ENCODE results near the gene DNAH17. TPM values are rescaled to one million over a fixed set of nuclear protein-coding genes. Genes with fewer than 3 reads are reported as not detected.

The DNAH17 gene
- total RNA-seq, 2 donors from 2014 or later = 0.13 to 0.64 TPM

- TF ChIP-seq, protein P1, sequence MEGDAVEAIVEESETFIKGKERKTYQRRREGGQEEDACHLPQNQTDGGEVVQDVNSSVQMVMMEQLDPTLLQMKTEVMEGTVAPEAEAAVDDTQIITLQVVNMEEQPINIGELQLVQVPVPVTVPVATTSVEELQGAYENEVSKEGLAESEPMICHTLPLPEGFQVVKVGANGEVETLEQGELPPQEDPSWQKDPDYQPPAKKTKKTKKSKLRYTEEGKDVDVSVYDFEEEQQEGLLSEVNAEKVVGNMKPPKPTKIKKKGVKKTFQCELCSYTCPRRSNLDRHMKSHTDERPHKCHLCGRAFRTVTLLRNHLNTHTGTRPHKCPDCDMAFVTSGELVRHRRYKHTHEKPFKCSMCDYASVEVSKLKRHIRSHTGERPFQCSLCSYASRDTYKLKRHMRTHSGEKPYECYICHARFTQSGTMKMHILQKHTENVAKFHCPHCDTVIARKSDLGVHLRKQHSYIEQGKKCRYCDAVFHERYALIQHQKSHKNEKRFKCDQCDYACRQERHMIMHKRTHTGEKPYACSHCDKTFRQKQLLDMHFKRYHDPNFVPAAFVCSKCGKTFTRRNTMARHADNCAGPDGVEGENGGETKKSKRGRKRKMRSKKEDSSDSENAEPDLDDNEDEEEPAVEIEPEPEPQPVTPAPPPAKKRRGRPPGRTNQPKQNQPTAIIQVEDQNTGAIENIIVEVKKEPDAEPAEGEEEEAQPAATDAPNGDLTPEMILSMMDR (conservative IDR thresholded peaks at IDR 0.05) = no peak
- H3K9me3 ChIP-seq (ENCODE audit: control insufficient read depth, low read length) = no peaks in the 10 kb centered on the region
- no peak overlapping the region for H3K27ac ChIP-seq (ENCODE audit: low read depth, low read length)
- 11 to 16% methylated on average over 5 to 7 of the region's 7 CpGs for WGBS, 2 experiments (ENCODE audit: insufficient coverage in 1 of 2, insufficient read length in 1 of 2)
- no peaks in the 10 kb centered on the region for H3K27me3 ChIP-seq (ENCODE audit: control insufficient read depth, insufficient read depth, low read length, poor library complexity, severe bottlenecking)
- no peak for DNase-seq
- Mint-ChIP-seq H3K36me3 (ENCODE audit: low read depth) (peaks cover 13% of the 10 kb centered on the region), H3K4me3 (peak overlapping the region; percentile 91), H3K27me3 (ENCODE audit: insufficient read depth) (no peaks in the 10 kb centered on the region), H3K27ac (peak overlapping the region; percentile 97), H3K9me3 (no peaks in the 10 kb centered on the region), H3K4me1 (peaks cover 67% of the 10 kb centered on the region)
- H3K9ac ChIP-seq (ENCODE audit: extremely low read depth, low read length, poor library complexity, severe bottlenecking) = peak overlapping the region; percentile 88
- peaks cover 7% of the 10 kb centered on the region for H3K36me3 ChIP-seq (ENCODE audit: control insufficient read depth, insufficient read depth, low read length)
- H3K4me3 ChIP-seq (ENCODE audit: low read length) = peak overlapping the region; percentile 94
- H3K4me1 ChIP-seq (ENCODE audit: control insufficient read depth, insufficient read depth, low read length) = peaks cover 27% of the 10 kb centered on the region
Measured at GRCh38 chr17:78379131-78379491, 198.1 kb downstream of the DNAH17 start.

DNA sequence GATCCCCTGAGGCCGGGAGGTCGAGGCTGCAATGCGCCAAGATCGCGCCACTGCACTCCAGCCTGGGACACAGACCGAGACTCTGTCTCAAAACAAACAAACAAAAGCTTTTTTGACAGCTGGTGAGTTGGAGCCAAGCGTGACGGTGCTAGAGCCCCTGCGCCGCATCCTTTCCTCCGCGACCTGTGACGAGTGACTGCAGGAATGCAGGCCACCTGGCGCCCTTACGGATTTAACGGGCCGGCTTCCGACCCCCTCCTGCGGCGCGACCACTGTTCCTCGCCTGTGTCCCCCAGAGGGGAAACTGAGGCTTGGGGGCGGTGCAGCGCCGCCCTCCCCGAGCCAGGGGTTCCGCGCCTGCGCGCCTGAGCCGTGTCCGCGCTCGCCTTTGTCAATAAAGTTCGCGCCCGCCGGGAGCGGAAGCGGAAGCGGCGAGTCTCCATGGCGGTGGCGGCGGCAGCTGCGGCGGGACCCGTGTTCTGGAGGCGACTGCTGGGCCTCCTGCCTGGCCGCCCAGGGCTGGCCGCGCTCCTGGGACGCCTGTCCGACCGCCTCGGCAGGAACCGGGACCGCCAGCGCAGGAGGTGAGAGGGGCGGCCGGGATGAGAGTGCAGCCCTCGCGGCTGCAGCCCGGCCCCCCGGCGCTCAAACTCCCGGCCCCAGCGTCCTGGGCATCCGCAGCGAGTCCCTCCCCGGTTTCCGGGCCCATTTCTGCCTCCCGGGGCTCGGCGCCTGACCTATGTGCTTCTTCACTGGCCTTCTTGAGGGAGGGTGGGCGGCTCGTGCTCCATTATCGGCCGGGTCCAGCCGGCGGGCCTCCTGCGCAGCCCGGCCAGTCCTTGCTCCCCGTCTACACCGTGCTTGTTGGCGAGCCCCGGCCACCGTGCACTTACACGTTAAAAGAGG, 198.7 kb downstream of the DNAH17 start, which contains the start of gene PGS1:
Gene PGS1 (plus strand): TSS at position 425 of the 906 bp plus-strand sequence. CDS start 17 bp downstream, at position 442.
- Histone ChIP-seq H3K9ac (ENCODE audit: extremely low read depth, low read length, poor library complexity, severe bottlenecking) (peak within 1 kb of the TSS; percentile 88), H3K4me3 (ENCODE audit: low read length) (peak within 1 kb of the TSS; percentile 94), H3K27me3 (ENCODE audit: control insufficient read depth, insufficient read depth, low read length, poor library complexity, severe bottlenecking) (no peaks in the 10 kb centered on the region), H3K27ac (ENCODE audit: low read depth, low read length) (peak within 1 kb of the TSS; percentile 38), H3K9me3 (ENCODE audit: control insufficient read depth, low read length) (no peaks in the 10 kb centered on the region), H3K36me3 (ENCODE audit: control insufficient read depth, insufficient read depth, low read length) (peaks cover 7% of the 10 kb centered on the region), H3K4me1 (ENCODE audit: control insufficient read depth, insufficient read depth, low read length) (peaks cover 30% of the 10 kb centered on the region)
- Mint-ChIP-seq H3K4me3 (peak within 1 kb of the TSS; percentile 91), H3K27ac (peak within 1 kb of the TSS; percentile 97), H3K9me3 (no peaks in the 10 kb centered on the region), H3K36me3 (ENCODE audit: low read depth) (peaks cover 9% of the 10 kb centered on the region), H3K27me3 (ENCODE audit: insufficient read depth) (no peaks in the 10 kb centered on the region), H3K4me1 (peaks cover 63% of the 10 kb centered on the region)
- DNase-seq = peak; percentile 94
- 11 to 17% methylated on average over 54 to 89 of the region's 89 CpGs for WGBS, 2 experiments (ENCODE audit: insufficient coverage in 1 of 2, insufficient read length in 1 of 2)
- TF ChIP-seq, protein P1 (conservative IDR thresholded peaks at IDR 0.05) = no peak

DNA sequence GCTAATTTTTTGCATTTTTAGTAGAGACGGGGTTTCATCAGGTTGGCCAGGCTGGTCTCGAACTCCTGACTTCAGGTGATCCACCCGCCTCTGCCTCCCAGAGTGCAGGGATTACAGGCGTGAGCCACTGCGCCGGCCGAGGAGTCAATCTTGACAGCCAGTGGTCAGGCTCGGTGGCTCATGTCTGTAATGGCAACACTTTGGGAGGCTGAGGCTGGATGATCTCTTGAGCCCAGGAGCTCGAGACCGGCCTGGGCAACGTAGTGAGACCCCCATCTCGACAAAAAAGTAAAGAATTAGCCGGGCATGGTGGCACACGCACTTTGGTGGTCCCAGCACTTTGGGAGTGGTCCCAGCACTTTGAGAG, 199.4 kb downstream of the DNAH17 start:
- peak overlapping the region; percentile 63 for H3K27ac Mint-ChIP-seq
- Histone ChIP-seq H3K27me3 (ENCODE audit: control insufficient read depth, insufficient read depth, low read length, poor library complexity, severe bottlenecking) (no peaks in the 10 kb centered on the region), H3K4me1 (ENCODE audit: control insufficient read depth, insufficient read depth, low read length) (peaks cover 30% of the 10 kb centered on the region), H3K4me3 (ENCODE audit: low read length) (peak overlapping the region; percentile 94), H3K27ac (ENCODE audit: low read depth, low read length) (no peak overlapping the region), H3K9ac (ENCODE audit: extremely low read depth, low read length, poor library complexity, severe bottlenecking) (peak overlapping the region; percentile 88), H3K9me3 (ENCODE audit: control insufficient read depth, low read length) (no peaks in the 10 kb centered on the region), H3K36me3 (ENCODE audit: control insufficient read depth, insufficient read depth, low read length) (peaks cover 7% of the 10 kb centered on the region)
- H3K27me3 Mint-ChIP-seq (ENCODE audit: insufficient read depth) = no peaks in the 10 kb centered on the region
- peaks cover 5% of the 10 kb centered on the region for H3K36me3 Mint-ChIP-seq (ENCODE audit: low read depth)
- DNase-seq = no peak
- WGBS, 2 experiments (ENCODE audit: insufficient coverage in 1 of 2, insufficient read length in 1 of 2) = 92 to 94% methylated on average over 14 of the region's 14 CpGs
- peaks cover 61% of the 10 kb centered on the region for H3K4me1 Mint-ChIP-seq
- TF ChIP-seq, protein P1 (conservative IDR thresholded peaks at IDR 0.05) = no peak
- H3K4me3 Mint-ChIP-seq = peak overlapping the region; percentile 91
- no peaks in the 10 kb centered on the region for H3K9me3 Mint-ChIP-seq

All from endodermal cell (in vitro differentiated cells).